ENCODE data around the gene APOBEC2.

GRCh38 chr6:41071923-41072835, 19.2 kb downstream of the APOBEC2 start, which contains the start of gene OARD1:
- TF ChIP-seq USF1 (IDR thresholded peaks at IDR 0.05): no peak
- no peak for TF ChIP-seq EP300 (IDR thresholded peaks at IDR 0.05; ENCODE audit: borderline replicate concordance)
- peak; percentile 94 for TF ChIP-seq YY1 (IDR thresholded peaks at IDR 0.05; ENCODE audit: low read depth)
- no peak for TF ChIP-seq CEBPB (IDR thresholded peaks at IDR 0.05)

Data from Ishikawa (cell line).